GM23338 (cell line): ENCODE measurements around the gene PLA2G2A. TPM values are rescaled to one million over a fixed set of nuclear protein-coding genes. Genes with fewer than 3 reads are reported as not detected.

Experiments used
- ATAC-seq: fragments of 200-7000 bp; cut with Tn5 transposase; 3 replicates; pipeline ENCODE4 v1.9.1; 2020
- DNase-seq: peaks from one replicate; pipeline ENCODE4 v3.0.0-alpha.2; 2015; ENCODE audit warnings: low spot score
- H2AFZ ChIP-seq: fragments of 200-600 bp; sonication (generic); 2 replicates; pipeline ENCODE4 v1.8.0; 2016; ENCODE audit warnings: antibody characterized with exemption, mild to moderate bottlenecking, moderate library complexity
- H3F3A ChIP-seq: fragments of 200-600 bp; sonication (generic); replicated peaks from 2 replicates; pipeline ENCODE4 v1.8.0; 2017; ENCODE audit warnings: antibody characterized with exemption, mixed run types, low read depth
- H3K27ac ChIP-seq: fragments of 200-600 bp; sonication (generic); 2 replicates; pipeline ENCODE4 v1.6.1; 2016; ENCODE audit warnings: low read depth
- H3K27me3 ChIP-seq: fragments of 200-600 bp; sonication (generic); 2 replicates; pipeline ENCODE4 v1.8.0; 2016; ENCODE audit warnings: mild to moderate bottlenecking, mixed run types, moderate library complexity; ENCODE audit not compliant: insufficient read depth
- H3K36me3 ChIP-seq: fragments of 200-600 bp; sonication (generic); 2 replicates; pipeline ENCODE4 v1.8.0; 2016; ENCODE audit warnings: mild to moderate bottlenecking; ENCODE audit not compliant: insufficient read depth
- H3K4me1 ChIP-seq: fragments of 200-600 bp; sonication (generic); 2 replicates; pipeline ENCODE4 v1.8.0; 2016; ENCODE audit warnings: mild to moderate bottlenecking, moderate library complexity; ENCODE audit not compliant: insufficient read depth
- H3K4me2 ChIP-seq: fragments of 200-600 bp; sonication (generic); 2 replicates; pipeline ENCODE4 v1.7.1; 2017; ENCODE audit warnings: mixed run types
- H3K4me3 ChIP-seq: fragments of 200-600 bp; sonication (generic); 2 replicates; pipeline ENCODE4 v1.6.1; 2016; ENCODE audit warnings: mixed run types
- H3K79me2 ChIP-seq: fragments of 200-600 bp; sonication (generic); replicated peaks from 2 replicates; pipeline ENCODE4 v1.8.0; 2017; ENCODE audit warnings: mild to moderate bottlenecking; ENCODE audit not compliant: insufficient read depth
- H3K9me2 ChIP-seq: fragments of 200-600 bp; sonication (generic); 2 replicates; pipeline ENCODE4 v1.8.0; 2017; ENCODE audit not compliant: insufficient read depth
- H4K20me1 ChIP-seq: fragments of 200-600 bp; sonication (generic); replicated peaks from 2 replicates; pipeline ENCODE4 v1.8.0; 2017; ENCODE audit warnings: mild to moderate bottlenecking; ENCODE audit not compliant: insufficient read depth
- H3K27ac Mint-ChIP-seq: 2 replicates; pipeline ENCODE4 v1.8.0; 2020; ENCODE audit warnings: inconsistent platforms, mild to moderate bottlenecking, moderate library complexity, mixed read lengths
- H3K27me3 Mint-ChIP-seq: 3 replicates; pipeline ENCODE4 v1.8.0; 2022; ENCODE audit warnings: low read depth, mild to moderate bottlenecking, moderate library complexity, mixed read lengths, inconsistent platforms; ENCODE audit not compliant: insufficient read depth, poor library complexity
- H3K36me3 Mint-ChIP-seq: 3 replicates; pipeline ENCODE4 v1.8.0; 2021; ENCODE audit warnings: low read depth, mild to moderate bottlenecking, inconsistent platforms, moderate library complexity, mixed read lengths
- H3K4me1 Mint-ChIP-seq: 3 replicates; pipeline ENCODE4 v1.8.0; 2020; ENCODE audit warnings: mild to moderate bottlenecking, inconsistent platforms, mixed read lengths
- H3K4me3 Mint-ChIP-seq: 3 replicates; pipeline ENCODE4 v1.8.0; 2021; ENCODE audit warnings: moderate library complexity, mild to moderate bottlenecking, inconsistent platforms, mixed read lengths
- H3K9me3 Mint-ChIP-seq: 3 replicates; pipeline ENCODE4 v1.8.0; 2020; ENCODE audit warnings: moderate library complexity, mild to moderate bottlenecking, inconsistent platforms, mixed read lengths
- CREB1 ChIP-seq: fragments of 250-450 bp; sonication (Bioruptor Pico); IDR thresholded peaks from 2 replicates; pipeline ENCODE4 v1.5.0; 2020; ENCODE audit warnings: low read depth, mild to moderate bottlenecking, moderate library complexity
- EZH2 ChIP-seq: fragments of 200-600 bp; sonication (generic); IDR thresholded peaks from one replicate; pipeline ENCODE4 v1.8.0; 2017; ENCODE audit warnings: antibody characterized with exemption, mild to moderate bottlenecking, low read depth; ENCODE audit not compliant: unreplicated experiment
- EZH2phosphoT487 ChIP-seq: fragments of 200-600 bp; sonication (generic); IDR thresholded peaks from one replicate; pipeline ENCODE4 v1.8.1; 2018; ENCODE audit warnings: antibody characterized with exemption; ENCODE audit not compliant: unreplicated experiment
- JUNB ChIP-seq: IDR thresholded peaks from one replicate; pipeline ENCODE4 v1.6.1; 2016; ENCODE audit warnings: antibody characterized with exemption; ENCODE audit not compliant: unreplicated experiment
- NANOG ChIP-seq: IDR thresholded peaks from 2 replicates; pipeline ENCODE4 v1.6.1; 2016; ENCODE audit warnings: antibody characterized with exemption, borderline replicate concordance
- POLR2AphosphoS5 ChIP-seq: IDR thresholded peaks from 2 replicates; pipeline ENCODE4 v1.6.1; 2016; ENCODE audit warnings: antibody characterized with exemption, low read depth
- STAT1 ChIP-seq: IDR thresholded peaks from one replicate; pipeline ENCODE4 v1.6.1; 2016; ENCODE audit warnings: antibody characterized with exemption; ENCODE audit not compliant: unreplicated experiment
- ZNF331 ChIP-seq: fragments of 250-450 bp; sonication (Bioruptor Pico); IDR thresholded peaks from 2 replicates; pipeline ENCODE4 v1.5.0; 2020; ENCODE audit warnings: low read depth, mild to moderate bottlenecking, moderate library complexity
- polyA plus RNA-seq: library from polyadenylated mRNA; unstranded; fragments of >200 nt; fragmentation: Nextera tagmentation; extraction: Ambion mirVana; gene quantifications from 2 replicates; pipeline ENCODE4 v1.2.1, GENCODE V29; 2016
- total RNA-seq: library from RNA; depleted of rRNA; stranded (reverse); fragments of >200 nt; shearing (Covaris generic); gene quantifications from 2 replicates; pipeline ENCODE4 v1.2.3, GENCODE V29; 2014
- TF ChIP-seq, protein P1 (sequence below): IDR thresholded peaks from one replicate; pipeline ENCODE4 v1.6.1; 2018; ENCODE audit warnings: antibody characterized with exemption; ENCODE audit not compliant: unreplicated experiment
- TF ChIP-seq, protein P2 (sequence below): IDR thresholded peaks from 2 replicates; pipeline ENCODE4 v1.6.1; 2016; ENCODE audit warnings: antibody characterized with exemption
- TF ChIP-seq, protein P3 (sequence below): fragments of 250-450 bp; sonication (Bioruptor Pico); IDR thresholded peaks from 2 replicates; pipeline ENCODE4 v1.5.0; 2020; ENCODE audit warnings: mild to moderate bottlenecking, moderate library complexity

PLA2G2A gene
- total and polyA plus RNA-seq, 2 experiments from 2014 or later = 0.55 TPM; not detected in 1

DNA sequence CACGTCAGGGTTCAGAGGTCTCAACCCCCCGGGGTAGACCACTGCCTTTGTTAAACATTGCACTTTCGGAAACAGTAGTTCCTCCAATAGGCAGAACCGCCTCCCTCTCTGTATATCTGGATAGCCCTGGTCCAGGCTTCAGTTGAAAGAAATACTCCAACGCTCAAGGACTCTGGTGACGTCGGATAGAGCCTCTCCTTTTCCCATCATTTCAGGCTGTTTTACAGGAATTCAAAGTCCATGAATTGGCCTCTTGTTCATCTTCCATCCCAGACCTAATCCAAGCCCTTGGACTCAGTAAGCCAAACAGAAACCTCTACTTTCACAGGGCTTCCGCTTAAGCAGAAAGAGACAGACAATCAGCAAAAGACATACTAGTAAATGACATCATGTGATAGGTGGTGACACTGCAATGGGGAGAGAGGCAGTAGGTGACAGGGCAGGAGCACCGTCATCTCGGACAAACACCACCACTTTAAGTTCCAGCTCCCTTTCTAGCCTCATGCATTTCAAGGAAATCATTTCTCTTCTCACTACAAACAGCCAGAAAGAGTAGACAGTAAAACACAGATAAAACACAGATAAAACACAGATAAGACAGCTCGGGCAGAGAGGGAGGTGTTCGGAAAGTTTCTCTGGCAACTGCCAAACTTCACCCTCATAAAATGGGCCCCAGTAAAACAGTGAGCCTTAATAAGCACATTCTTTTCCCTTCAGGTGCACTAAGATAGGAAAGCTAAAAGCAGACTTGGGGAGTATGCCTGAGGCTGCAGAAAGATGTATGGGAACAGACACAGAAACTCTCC, 2.3 kb upstream of the PLA2G2A start:
- Mint-ChIP-seq H3K27ac (no peak overlapping the region; the same call in 1 of the 2 replicates), H3K9me3 (peaks cover 11% of the 10 kb centered on the region; the same call in 2 of the 3 replicates), H3K36me3 (peaks cover 18% of the 10 kb centered on the region), H3K27me3 (peaks cover 10% of the 10 kb centered on the region), H3K4me3 (no peak overlapping the region), H3K4me1 (peaks cover 23% of the 10 kb centered on the region)
- no peaks in the 10 kb centered on the region for H4K20me1 ChIP-seq
- no peaks in the 10 kb centered on the region for H3K27me3 ChIP-seq
- ATAC-seq = no peak
- TF ChIP-seq EZH2phosphoT487 = no peak
- TF ChIP-seq, protein P1, sequence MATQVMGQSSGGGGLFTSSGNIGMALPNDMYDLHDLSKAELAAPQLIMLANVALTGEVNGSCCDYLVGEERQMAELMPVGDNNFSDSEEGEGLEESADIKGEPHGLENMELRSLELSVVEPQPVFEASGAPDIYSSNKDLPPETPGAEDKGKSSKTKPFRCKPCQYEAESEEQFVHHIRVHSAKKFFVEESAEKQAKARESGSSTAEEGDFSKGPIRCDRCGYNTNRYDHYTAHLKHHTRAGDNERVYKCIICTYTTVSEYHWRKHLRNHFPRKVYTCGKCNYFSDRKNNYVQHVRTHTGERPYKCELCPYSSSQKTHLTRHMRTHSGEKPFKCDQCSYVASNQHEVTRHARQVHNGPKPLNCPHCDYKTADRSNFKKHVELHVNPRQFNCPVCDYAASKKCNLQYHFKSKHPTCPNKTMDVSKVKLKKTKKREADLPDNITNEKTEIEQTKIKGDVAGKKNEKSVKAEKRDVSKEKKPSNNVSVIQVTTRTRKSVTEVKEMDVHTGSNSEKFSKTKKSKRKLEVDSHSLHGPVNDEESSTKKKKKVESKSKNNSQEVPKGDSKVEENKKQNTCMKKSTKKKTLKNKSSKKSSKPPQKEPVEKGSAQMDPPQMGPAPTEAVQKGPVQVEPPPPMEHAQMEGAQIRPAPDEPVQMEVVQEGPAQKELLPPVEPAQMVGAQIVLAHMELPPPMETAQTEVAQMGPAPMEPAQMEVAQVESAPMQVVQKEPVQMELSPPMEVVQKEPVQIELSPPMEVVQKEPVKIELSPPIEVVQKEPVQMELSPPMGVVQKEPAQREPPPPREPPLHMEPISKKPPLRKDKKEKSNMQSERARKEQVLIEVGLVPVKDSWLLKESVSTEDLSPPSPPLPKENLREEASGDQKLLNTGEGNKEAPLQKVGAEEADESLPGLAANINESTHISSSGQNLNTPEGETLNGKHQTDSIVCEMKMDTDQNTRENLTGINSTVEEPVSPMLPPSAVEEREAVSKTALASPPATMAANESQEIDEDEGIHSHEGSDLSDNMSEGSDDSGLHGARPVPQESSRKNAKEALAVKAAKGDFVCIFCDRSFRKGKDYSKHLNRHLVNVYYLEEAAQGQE = no peak
- no peak for TF ChIP-seq CREB1 (CRISPR knock-in tag)
- no peak for TF ChIP-seq ZNF331
- no peak for TF ChIP-seq STAT1
- no peak for TF ChIP-seq POLR2AphosphoS5
- TF ChIP-seq EZH2 = no peak
- 0 out of 2 replicates have a peak overlapping the region, but pooled peaks have one; percentile 29 for H3K4me3 ChIP-seq
- peaks cover 16% of the 10 kb centered on the region for H3K4me1 ChIP-seq
- no peak for DNase-seq
- H3K79me2 ChIP-seq = no peaks in the 10 kb centered on the region
- H2AFZ ChIP-seq = peak overlapping the region; percentile 93
- H3K36me3 ChIP-seq = no peaks in the 10 kb centered on the region
- no peak overlapping the region for H3K27ac ChIP-seq
- H3K9me2 ChIP-seq = peaks cover 20% of the 10 kb centered on the region; the same call in 1 of the 2 replicates
- H3K4me2 ChIP-seq = peak overlapping the region; percentile 52
- H3F3A ChIP-seq = no peaks in the 10 kb centered on the region

DNA sequence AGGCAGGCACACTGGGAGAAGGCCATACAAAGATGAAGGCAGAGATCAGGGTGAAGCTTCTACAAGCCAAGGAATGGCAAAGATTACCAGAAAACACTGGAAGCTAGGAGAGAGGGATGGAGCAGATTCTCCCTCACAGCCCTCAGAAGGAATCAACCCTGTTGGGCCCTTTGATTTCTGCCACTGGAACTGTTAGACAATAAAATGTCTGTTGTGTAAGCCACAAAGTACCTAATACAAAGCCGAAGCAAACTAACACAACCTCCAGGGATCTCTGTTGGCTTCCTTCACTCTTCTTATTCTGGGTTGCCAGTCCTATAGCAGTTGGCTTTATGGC, 1.7 kb upstream of the PLA2G2A start:
- Histone ChIP-seq H3K9me2 (peaks cover 20% of the 10 kb centered on the region; the same call in 1 of the 2 replicates), H3K36me3 (no peaks in the 10 kb centered on the region), H3K27ac (no peak overlapping the region), H3K4me1 (peaks cover 16% of the 10 kb centered on the region), H4K20me1 (no peaks in the 10 kb centered on the region), H2AFZ (peak overlapping the region; percentile 93), H3K4me2 (no peak overlapping the region), H3K4me3 (no peak overlapping the region), H3K79me2 (no peaks in the 10 kb centered on the region), H3F3A (no peaks in the 10 kb centered on the region), H3K27me3 (no peaks in the 10 kb centered on the region)
- Mint-ChIP-seq H3K9me3 (peaks cover 11% of the 10 kb centered on the region; the same call in 2 of the 3 replicates), H3K4me1 (peaks cover 23% of the 10 kb centered on the region), H3K4me3 (no peak overlapping the region), H3K27me3 (peaks cover 10% of the 10 kb centered on the region), H3K27ac (no peak overlapping the region), H3K36me3 (peaks cover 16% of the 10 kb centered on the region)
- ATAC-seq (no peak), DNase-seq (no peak)
- no peak for TF ChIP-seq CREB1 (CRISPR knock-in tag)
- TF ChIP-seq, protein P2, sequence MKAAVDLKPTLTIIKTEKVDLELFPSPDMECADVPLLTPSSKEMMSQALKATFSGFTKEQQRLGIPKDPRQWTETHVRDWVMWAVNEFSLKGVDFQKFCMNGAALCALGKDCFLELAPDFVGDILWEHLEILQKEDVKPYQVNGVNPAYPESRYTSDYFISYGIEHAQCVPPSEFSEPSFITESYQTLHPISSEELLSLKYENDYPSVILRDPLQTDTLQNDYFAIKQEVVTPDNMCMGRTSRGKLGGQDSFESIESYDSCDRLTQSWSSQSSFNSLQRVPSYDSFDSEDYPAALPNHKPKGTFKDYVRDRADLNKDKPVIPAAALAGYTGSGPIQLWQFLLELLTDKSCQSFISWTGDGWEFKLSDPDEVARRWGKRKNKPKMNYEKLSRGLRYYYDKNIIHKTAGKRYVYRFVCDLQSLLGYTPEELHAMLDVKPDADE = no peak
- no peak for TF ChIP-seq NANOG
- TF ChIP-seq POLR2AphosphoS5 = no peak
- no peak for TF ChIP-seq JUNB
- TF ChIP-seq, protein P3, sequence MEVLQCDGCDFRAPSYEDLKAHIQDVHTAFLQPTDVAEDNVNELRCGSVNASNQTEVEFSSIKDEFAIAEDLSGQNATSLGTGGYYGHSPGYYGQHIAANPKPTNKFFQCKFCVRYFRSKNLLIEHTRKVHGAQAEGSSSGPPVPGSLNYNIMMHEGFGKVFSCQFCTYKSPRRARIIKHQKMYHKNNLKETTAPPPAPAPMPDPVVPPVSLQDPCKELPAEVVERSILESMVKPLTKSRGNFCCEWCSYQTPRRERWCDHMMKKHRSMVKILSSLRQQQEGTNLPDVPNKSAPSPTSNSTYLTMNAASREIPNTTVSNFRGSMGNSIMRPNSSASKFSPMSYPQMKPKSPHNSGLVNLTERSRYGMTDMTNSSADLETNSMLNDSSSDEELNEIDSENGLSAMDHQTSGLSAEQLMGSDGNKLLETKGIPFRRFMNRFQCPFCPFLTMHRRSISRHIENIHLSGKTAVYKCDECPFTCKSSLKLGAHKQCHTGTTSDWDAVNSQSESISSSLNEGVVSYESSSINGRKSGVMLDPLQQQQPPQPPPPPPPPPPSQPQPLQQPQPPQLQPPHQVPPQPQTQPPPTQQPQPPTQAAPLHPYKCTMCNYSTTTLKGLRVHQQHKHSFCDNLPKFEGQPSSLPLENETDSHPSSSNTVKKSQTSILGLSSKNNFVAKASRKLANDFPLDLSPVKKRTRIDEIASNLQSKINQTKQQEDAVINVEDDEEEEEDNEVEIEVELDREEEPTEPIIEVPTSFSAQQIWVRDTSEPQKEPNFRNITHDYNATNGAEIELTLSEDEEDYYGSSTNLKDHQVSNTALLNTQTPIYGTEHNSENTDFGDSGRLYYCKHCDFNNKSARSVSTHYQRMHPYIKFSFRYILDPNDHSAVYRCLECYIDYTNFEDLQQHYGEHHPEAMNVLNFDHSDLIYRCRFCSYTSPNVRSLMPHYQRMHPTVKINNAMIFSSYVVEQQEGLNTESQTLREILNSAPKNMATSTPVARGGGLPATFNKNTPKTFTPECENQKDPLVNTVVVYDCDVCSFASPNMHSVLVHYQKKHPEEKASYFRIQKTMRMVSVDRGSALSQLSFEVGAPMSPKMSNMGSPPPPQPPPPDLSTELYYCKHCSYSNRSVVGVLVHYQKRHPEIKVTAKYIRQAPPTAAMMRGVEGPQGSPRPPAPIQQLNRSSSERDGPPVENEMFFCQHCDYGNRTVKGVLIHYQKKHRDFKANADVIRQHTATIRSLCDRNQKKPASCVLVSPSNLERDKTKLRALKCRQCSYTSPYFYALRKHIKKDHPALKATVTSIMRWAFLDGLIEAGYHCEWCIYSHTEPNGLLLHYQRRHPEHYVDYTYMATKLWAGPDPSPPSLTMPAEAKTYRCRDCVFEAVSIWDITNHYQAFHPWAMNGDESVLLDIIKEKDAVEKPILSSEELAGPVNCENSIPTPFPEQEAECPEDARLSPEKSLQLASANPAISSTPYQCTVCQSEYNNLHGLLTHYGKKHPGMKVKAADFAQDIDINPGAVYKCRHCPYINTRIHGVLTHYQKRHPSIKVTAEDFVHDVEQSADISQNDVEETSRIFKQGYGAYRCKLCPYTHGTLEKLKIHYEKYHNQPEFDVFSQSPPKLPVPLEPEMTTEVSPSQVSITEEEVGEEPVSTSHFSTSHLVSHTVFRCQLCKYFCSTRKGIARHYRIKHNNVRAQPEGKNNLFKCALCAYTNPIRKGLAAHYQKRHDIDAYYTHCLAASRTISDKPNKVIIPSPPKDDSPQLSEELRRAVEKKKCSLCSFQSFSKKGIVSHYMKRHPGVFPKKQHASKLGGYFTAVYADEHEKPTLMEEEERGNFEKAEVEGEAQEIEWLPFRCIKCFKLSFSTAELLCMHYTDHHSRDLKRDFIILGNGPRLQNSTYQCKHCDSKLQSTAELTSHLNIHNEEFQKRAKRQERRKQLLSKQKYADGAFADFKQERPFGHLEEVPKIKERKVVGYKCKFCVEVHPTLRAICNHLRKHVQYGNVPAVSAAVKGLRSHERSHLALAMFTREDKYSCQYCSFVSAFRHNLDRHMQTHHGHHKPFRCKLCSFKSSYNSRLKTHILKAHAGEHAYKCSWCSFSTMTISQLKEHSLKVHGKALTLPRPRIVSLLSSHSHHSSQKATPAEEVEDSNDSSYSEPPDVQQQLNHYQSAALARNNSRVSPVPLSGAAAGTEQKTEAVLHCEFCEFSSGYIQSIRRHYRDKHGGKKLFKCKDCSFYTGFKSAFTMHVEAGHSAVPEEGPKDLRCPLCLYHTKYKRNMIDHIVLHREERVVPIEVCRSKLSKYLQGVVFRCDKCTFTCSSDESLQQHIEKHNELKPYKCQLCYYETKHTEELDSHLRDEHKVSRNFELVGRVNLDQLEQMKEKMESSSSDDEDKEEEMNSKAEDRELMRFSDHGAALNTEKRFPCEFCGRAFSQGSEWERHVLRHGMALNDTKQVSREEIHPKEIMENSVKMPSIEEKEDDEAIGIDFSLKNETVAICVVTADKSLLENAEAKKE (CRISPR knock-in tag) = no peak
